PFSK-1 (cell line): ENCODE results near the gene NCAPH2.

Experiments used
- FOXP2 ChIP-seq: optimal IDR thresholded peaks from 2 replicates; pipeline ENCODE3; 2011; ENCODE audit warnings: borderline replicate concordance, control low read depth, inconsistent platforms; ENCODE audit not compliant: insufficient read depth; ENCODE audit errors: extremely low read length, extremely low read depth
- POLR2AphosphoS5 ChIP-seq: IDR thresholded peaks from 2 replicates; pipeline ENCODE4 v1.6.1; 2012; ENCODE audit warnings: low read depth, mild to moderate bottlenecking, control low read depth, low read length, moderate library complexity
- REST ChIP-seq, 2 experiments: IDR thresholded peaks; 2 replicates each; pipeline versions ENCODE4 v1.6.1 to v1.8.0; 2011 to 2012; ENCODE audit warnings: low read depth in 2 of 2, low read length in 2 of 2, control low read depth in 1 of 2, inconsistent platforms in 1 of 2, mild to moderate bottlenecking in 1 of 2, moderate library complexity in 1 of 2; ENCODE audit not compliant: insufficient read depth in 1 of 2
- SIN3A ChIP-seq: IDR thresholded peaks from 2 replicates; pipeline ENCODE4 v1.6.1; 2012; ENCODE audit warnings: mild to moderate bottlenecking, low read length, moderate library complexity, borderline replicate concordance; ENCODE audit not compliant: insufficient read depth
- TAF1 ChIP-seq: IDR thresholded peaks from 2 replicates; pipeline ENCODE4 v1.6.1; 2012; ENCODE audit warnings: low read length, control low read depth, borderline replicate concordance; ENCODE audit not compliant: insufficient read depth

NCAPH2 gene

GRCh38 chr22:50548921-50549790 is 41.1 kb downstream of the NCAPH2 start:
- TF ChIP-seq POLR2AphosphoS5: no peak
- no peak for TF ChIP-seq SIN3A
- no peak for TF ChIP-seq FOXP2
- TF ChIP-seq REST (IDR thresholded peaks at IDR 0.05; ENCODE audit: insufficient read depth in 1 of 2, low read depth in 2 of 2, low read length in 2 of 2): no peak
- no peak for TF ChIP-seq TAF1

DNA sequence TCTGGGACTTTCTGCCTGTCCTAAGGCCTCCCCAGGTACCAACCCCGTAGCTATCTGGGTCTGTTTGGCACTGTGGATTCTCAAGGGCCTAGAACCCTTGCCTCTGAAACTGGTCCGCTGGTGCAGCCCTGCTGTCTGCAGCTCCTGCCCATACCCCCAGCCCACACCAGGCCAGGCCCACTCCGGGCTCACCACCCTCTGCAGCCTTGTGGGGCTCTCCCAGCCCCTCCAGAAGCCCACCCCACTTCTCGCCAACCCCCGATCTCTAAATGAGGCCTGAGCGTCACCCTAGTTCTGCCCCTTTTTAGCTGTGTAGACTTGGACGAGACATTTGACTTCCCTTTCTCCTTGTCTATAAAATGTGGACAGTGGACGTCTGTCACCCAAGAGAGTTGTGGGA is 42.4 kb downstream of the NCAPH2 start:
- TF ChIP-seq FOXP2 (no peak), REST (IDR thresholded peaks at IDR 0.05; ENCODE audit: insufficient read depth in 1 of 2, low read depth in 2 of 2, low read length in 2 of 2) (no peak), SIN3A (no peak), POLR2AphosphoS5 (no peak), TAF1 (no peak)

DNA sequence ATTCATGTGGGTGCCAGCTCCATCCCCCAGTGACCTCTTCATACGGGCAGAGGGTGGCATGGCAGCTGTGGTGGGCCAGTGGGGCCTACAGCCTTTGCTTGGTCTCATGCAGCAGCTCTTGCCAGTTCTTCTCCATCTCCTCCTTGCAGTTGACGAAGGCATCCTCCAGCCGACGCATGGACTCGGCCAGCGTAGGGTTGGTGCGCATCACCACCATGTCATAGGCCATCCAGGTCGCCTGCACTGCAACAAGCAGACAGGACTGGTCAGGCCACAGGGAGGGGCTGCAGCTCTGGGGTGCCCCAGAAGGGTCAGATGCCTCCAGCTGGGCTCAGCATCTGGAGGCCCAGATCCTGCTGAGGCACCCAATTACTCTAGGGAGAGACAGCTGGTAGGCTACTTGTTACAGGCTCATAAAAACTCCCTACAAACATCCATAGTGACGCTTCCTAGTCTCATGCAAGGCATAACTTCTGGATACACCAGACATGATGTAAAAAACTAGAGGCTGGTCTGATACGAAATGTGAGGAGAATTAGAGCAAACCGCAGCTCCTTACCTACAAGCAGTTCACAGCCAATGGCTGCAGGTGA is 43.2 kb downstream of the NCAPH2 start:
- no peak for TF ChIP-seq POLR2AphosphoS5
- TF ChIP-seq REST (IDR thresholded peaks at IDR 0.05; ENCODE audit: insufficient read depth in 1 of 2, low read depth in 2 of 2, low read length in 2 of 2): no peak
- TF ChIP-seq FOXP2: no peak
- TF ChIP-seq TAF1: no peak
- no peak for TF ChIP-seq SIN3A

- TF ChIP-seq SIN3A: no peak
- TF ChIP-seq POLR2AphosphoS5: no peak
- TF ChIP-seq REST (IDR thresholded peaks at IDR 0.05; ENCODE audit: insufficient read depth in 1 of 2, low read depth in 2 of 2, low read length in 2 of 2): no peak
- TF ChIP-seq TAF1: no peak
- no peak for TF ChIP-seq FOXP2
Observed at GRCh38 chr22:50553310-50553709, 45.3 kb downstream of the NCAPH2 start.
